ENCODE results near the gene EN2. TPM values are rescaled to one million over a fixed set of nuclear protein-coding genes. Genes with fewer than 3 reads are reported as not detected.

Gene EN2
- total RNA-seq, 1 experiment from 2014 or later, result 0.07 TPM

GRCh38 chr7:155484483-155485399 is 26.8 kb downstream of the EN2 start:
- Histone ChIP-seq H3K56ac (ENCODE audit: insufficient read length, low read depth, low read length) (no peak overlapping the region), H2BK15ac (ENCODE audit: low read depth, low read length) (no peak overlapping the region), H3K18ac (ENCODE audit: insufficient read length, low read depth, low read length) (no peak overlapping the region), H2AFZ (ENCODE audit: low read length) (no peak overlapping the region), H3K4me2 (ENCODE audit: insufficient read depth, insufficient read length, low read length) (no peak overlapping the region), H3K4me1 (ENCODE audit: insufficient read depth, low read length) (no peaks in the 10 kb centered on the region), H2BK5ac (ENCODE audit: insufficient read length, low read length) (no peak overlapping the region), H3K14ac (ENCODE audit: insufficient read depth, low read length) (no peak overlapping the region), H2BK20ac (ENCODE audit: low read depth, low read length, poor library complexity, severe bottlenecking) (no peak overlapping the region), H3K9ac (ENCODE audit: extremely low read depth, insufficient read length, low read length) (no peak overlapping the region), H3T11ph (ENCODE audit: low read length) (no peak overlapping the region), H3K79me1 (ENCODE audit: insufficient read depth, low read depth, low read length, poor library complexity, severe bottlenecking) (no peaks in the 10 kb centered on the region), H3K79me2 (ENCODE audit: insufficient read depth, low read length) (no peaks in the 10 kb centered on the region), H4K5ac (ENCODE audit: insufficient read length, low read depth, low read length) (no peak overlapping the region), H3K27ac (ENCODE audit: insufficient read length, low read depth, low read length) (no peak overlapping the region), H4K91ac (ENCODE audit: insufficient read length, low read depth, low read length) (no peak overlapping the region), H4K8ac (replicated peaks; ENCODE audit: insufficient read length, low read depth, low read length) (no peak overlapping the region), H3K9me3 (ENCODE audit: control insufficient read depth, low read depth, low read length) (no peaks in the 10 kb centered on the region), H3K4ac (ENCODE audit: low read depth, low read length) (no peak overlapping the region), H2BK120ac (ENCODE audit: low read depth, low read length, poor library complexity, severe bottlenecking) (no peak overlapping the region), H3K23me2 (ENCODE audit: insufficient read length, low read depth, low read length, poor library complexity, severe bottlenecking) (no peaks in the 10 kb centered on the region), H3K23ac (ENCODE audit: insufficient read length, low read depth, low read length) (no peak overlapping the region), H2AK5ac (ENCODE audit: insufficient read length, low read length) (no peak overlapping the region), H3K27me3 (ENCODE audit: insufficient read depth, low read length) (peaks cover 3% of the 10 kb centered on the region; the same call in 1 of the 2 replicates), H4K20me1 (ENCODE audit: control insufficient read depth, insufficient read depth, insufficient read length) (no peaks in the 10 kb centered on the region), H2BK12ac (ENCODE audit: insufficient read length, low read depth, low read length) (no peak overlapping the region)
- WGBS (ENCODE audit: extremely low coverage, insufficient read length, low lambda C conversion rate), result no CpG with 5 or more reads among the region's 23 CpGs
- Mint-ChIP-seq H3K4me1 (peaks cover 18 to 24% of the 10 kb centered on the region in 2 experiments), H3K4me3 (no peak overlapping the region), H3K27ac (no peak overlapping the region), H3K9me3 (peaks cover 0 to 7% of the 10 kb centered on the region in 2 experiments; a peak in 3 of 5 replicates), H3K27me3 (ENCODE audit: low read depth) (peaks cover 98% of the 10 kb centered on the region), H3K36me3 (ENCODE audit: insufficient read depth in 1 of 3, low read depth in 3 of 3) (peaks cover 0 to 3% (median 0%) of the 10 kb centered on the region in 3 experiments; a peak in 4 of 7 replicates)
- DNase-seq, result no peak
- TF ChIP-seq CTCF (conservative IDR thresholded peaks at IDR 0.05), result no peak
